ENCODE results near the gene CFHR5. TPM values are rescaled to one million over a fixed set of nuclear protein-coding genes. Genes with fewer than 3 reads are reported as not detected.
"Not testable (repeated sequence)": the region's sequence is repeated elsewhere in the genome, so short reads cannot be mapped to it uniquely, and the experiment has no call there.

Gene CFHR5
- total and polyA plus RNA-seq, 2 of the 13 experiments (the other 11 are each of a cell fraction or from before 2014, with no cell fraction given): not detected

GRCh38 chr1:196941474-196941873, 35.9 kb upstream of the CFHR5 start:
- H3K36me3 ChIP-seq (replicated peaks in 1 of 2; ENCODE audit: control insufficient read depth in 1 of 2, insufficient read depth in 2 of 2, low read length in 2 of 2); BruUV-seq (replicated peaks); H4K20me1 ChIP-seq (ENCODE audit: insufficient read depth, low read length); H3K27ac ChIP-seq (ENCODE audit: extremely low read length, insufficient read depth, low read length); CTCF ChIA-PET (ENCODE audit: low intra/inter-chr PET ratio, low total read pairs); H3K27me3 ChIP-seq (ENCODE audit: control insufficient read depth in 1 of 2, insufficient read depth in 2 of 2, low read length in 2 of 2); H3K9me3 ChIP-seq (ENCODE audit: low read length); POLR2A ChIA-PET; in situ Hi-C loops (cut with HindIII; ENCODE audit: extremely low pct_ligation_motif_present, low pct_unique_long_range_greater_than_20kb); H3K79me2 ChIP-seq (ENCODE audit: insufficient read depth, low read length); FAIRE-seq; H2AFZ ChIP-seq (ENCODE audit: low read length); intact Hi-C loops (cut with micrococcal nuclease; ENCODE audit: unreplicated experiment); H3K9ac ChIP-seq (ENCODE audit: insufficient read depth, low read depth, low read length); H3K4me1 ChIP-seq (ENCODE audit: insufficient read depth, low read length); TF ChIP-seq FOXA1, FOXP1, NONO (IDR thresholded peaks at IDR 0.05): not testable (repeated sequence)
- peak overlapping the region in 2 of 3 experiments; percentile 43 to 48; a peak in 4 of 6 replicates for H3K4me3 ChIP-seq (replicated peaks in 1 of 3; ENCODE audit: insufficient read depth in 1 of 3, low read depth in 2 of 3, low read length in 3 of 3)
- peak; percentile 40 for DNase-seq (ENCODE audit: low spot score)
- peak overlapping the region; percentile 47 for H3K4me2 ChIP-seq (ENCODE audit: low read depth, low read length)
- ATAC-seq: peak; percentile 89
- 0% methylated on average over 3 of the region's 6 CpGs for WGBS (ENCODE audit: low lambda C conversion rate)
- TF ChIP-seq GATAD1 (CRISPR knock-in tag; IDR thresholded peaks at IDR 0.05) (0 out of 2 replicates have a peak, but pooled peaks have one; percentile 13), ZNF292 (CRISPR knock-in tag; IDR thresholded peaks at IDR 0.05; ENCODE audit: borderline replicate concordance, low read depth) (peak; percentile 80; the same call in 1 of the 2 replicates), FOXA1 (CRISPR knock-in tag; IDR thresholded peaks at IDR 0.05) (peak; percentile 30; the same call in 1 of the 2 replicates), SP5 (CRISPR knock-in tag; IDR thresholded peaks at IDR 0.05; ENCODE audit: borderline replicate concordance, low read depth) (peak; percentile 47; the same call in 1 of the 2 replicates), SALL1 (CRISPR knock-in tag; IDR thresholded peaks at IDR 0.05) (peak; percentile 64; the same call in 1 of the 2 replicates), FOXP1 (CRISPR knock-in tag; IDR thresholded peaks at IDR 0.05) (peak; percentile 49), ZNF274 (CRISPR knock-in tag; IDR thresholded peaks at IDR 0.05) (0 out of 2 replicates have a peak, but pooled peaks have one; percentile 48), NONO (CRISPR knock-in tag; conservative IDR thresholded peaks at IDR 0.05) (0 out of 2 replicates have a peak, but pooled peaks have one; percentile 33), HDAC1 (CRISPR knock-in tag; IDR thresholded peaks at IDR 0.05) (peak; percentile 44; the same call in 1 of the 2 replicates), ZFX (CRISPR knock-in tag; IDR thresholded peaks at IDR 0.05; ENCODE audit: low read depth) (peak; percentile 28; the same call in 1 of the 2 replicates), ZMYM4 (CRISPR knock-in tag; IDR thresholded peaks at IDR 0.05) (0 out of 2 replicates have a peak, but pooled peaks have one; percentile 41), ZNF501 (CRISPR knock-in tag; IDR thresholded peaks at IDR 0.05) (peak; percentile 52; the same call in 1 of the 2 replicates), ZNF574 (CRISPR knock-in tag; IDR thresholded peaks at IDR 0.05) (peak; percentile 47; the same call in 1 of the 2 replicates), SOX5 (CRISPR knock-in tag; IDR thresholded peaks at IDR 0.05; ENCODE audit: borderline replicate concordance) (peak; percentile 11; the same call in 1 of the 2 replicates), ZNF598 (CRISPR knock-in tag; IDR thresholded peaks at IDR 0.05; ENCODE audit: borderline replicate concordance) (0 out of 2 replicates have a peak, but pooled peaks have one; percentile 14), BCL3 (CRISPR knock-in tag; IDR thresholded peaks at IDR 0.05) (0 out of 2 replicates have a peak, but pooled peaks have one; percentile 27)
- TF ChIP-seq, protein P1, sequence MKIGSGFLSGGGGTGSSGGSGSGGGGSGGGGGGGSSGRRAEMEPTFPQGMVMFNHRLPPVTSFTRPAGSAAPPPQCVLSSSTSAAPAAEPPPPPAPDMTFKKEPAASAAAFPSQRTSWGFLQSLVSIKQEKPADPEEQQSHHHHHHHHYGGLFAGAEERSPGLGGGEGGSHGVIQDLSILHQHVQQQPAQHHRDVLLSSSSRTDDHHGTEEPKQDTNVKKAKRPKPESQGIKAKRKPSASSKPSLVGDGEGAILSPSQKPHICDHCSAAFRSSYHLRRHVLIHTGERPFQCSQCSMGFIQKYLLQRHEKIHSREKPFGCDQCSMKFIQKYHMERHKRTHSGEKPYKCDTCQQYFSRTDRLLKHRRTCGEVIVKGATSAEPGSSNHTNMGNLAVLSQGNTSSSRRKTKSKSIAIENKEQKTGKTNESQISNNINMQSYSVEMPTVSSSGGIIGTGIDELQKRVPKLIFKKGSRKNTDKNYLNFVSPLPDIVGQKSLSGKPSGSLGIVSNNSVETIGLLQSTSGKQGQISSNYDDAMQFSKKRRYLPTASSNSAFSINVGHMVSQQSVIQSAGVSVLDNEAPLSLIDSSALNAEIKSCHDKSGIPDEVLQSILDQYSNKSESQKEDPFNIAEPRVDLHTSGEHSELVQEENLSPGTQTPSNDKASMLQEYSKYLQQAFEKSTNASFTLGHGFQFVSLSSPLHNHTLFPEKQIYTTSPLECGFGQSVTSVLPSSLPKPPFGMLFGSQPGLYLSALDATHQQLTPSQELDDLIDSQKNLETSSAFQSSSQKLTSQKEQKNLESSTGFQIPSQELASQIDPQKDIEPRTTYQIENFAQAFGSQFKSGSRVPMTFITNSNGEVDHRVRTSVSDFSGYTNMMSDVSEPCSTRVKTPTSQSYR (CRISPR knock-in tag; IDR thresholded peaks at IDR 0.05; ENCODE audit: borderline replicate concordance): peak; percentile 96

All from HepG2 (cell line).